HL-60/S4 treated with phorbol 12-myristate 13-acetate at 8.2 ng/mL for 4 days and 3 days (cell line): ENCODE data around the gene ADCY1.

Experiments
- in situ Hi-C: fragments of 300-500 bp; cut with MboI; formaldehyde crosslinking; loops from 2 replicates; pipeline ENCODE4 v1.15.0; 2022; ENCODE audit warnings: low sequenced_read_pairs

The ADCY1 gene

DNA sequence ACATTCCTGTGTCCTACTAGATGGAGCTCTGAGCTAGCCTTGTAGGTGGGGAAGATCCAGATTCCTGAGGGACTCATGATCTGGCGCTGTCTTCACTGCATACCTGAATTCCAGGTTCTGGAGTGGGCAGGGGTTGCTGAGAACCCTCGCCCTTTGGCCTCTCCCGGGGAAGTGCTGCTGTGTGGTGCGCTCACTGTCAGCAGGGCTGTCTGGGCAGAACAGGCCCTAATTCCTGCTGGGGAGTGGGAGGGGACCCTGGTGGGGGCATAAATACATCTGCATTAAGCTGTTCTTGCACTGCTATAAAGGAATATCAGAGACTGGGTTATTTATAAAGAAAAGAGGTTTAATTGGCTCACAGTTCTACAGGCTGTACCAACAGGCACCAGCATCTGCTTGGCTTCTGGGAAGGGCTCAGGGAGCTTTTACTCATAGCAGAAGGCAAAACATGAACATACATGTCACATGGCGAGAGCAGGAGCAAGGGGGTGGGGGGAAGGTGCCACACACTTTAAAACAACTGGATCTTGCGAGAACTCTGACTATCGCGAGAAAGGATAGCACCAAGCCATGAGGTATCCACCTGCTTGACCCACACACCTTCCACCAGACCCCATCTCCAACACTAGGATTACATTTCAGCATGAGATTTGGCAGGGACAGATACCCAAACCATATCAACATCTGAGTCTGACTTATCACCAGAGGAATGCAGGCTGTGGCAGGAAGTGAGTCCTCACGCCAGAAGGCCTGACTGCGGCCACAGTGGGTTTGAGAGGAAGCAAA is 115.0 kb downstream of the ADCY1 start:
- in situ Hi-C loops = no loop called here

DNA sequence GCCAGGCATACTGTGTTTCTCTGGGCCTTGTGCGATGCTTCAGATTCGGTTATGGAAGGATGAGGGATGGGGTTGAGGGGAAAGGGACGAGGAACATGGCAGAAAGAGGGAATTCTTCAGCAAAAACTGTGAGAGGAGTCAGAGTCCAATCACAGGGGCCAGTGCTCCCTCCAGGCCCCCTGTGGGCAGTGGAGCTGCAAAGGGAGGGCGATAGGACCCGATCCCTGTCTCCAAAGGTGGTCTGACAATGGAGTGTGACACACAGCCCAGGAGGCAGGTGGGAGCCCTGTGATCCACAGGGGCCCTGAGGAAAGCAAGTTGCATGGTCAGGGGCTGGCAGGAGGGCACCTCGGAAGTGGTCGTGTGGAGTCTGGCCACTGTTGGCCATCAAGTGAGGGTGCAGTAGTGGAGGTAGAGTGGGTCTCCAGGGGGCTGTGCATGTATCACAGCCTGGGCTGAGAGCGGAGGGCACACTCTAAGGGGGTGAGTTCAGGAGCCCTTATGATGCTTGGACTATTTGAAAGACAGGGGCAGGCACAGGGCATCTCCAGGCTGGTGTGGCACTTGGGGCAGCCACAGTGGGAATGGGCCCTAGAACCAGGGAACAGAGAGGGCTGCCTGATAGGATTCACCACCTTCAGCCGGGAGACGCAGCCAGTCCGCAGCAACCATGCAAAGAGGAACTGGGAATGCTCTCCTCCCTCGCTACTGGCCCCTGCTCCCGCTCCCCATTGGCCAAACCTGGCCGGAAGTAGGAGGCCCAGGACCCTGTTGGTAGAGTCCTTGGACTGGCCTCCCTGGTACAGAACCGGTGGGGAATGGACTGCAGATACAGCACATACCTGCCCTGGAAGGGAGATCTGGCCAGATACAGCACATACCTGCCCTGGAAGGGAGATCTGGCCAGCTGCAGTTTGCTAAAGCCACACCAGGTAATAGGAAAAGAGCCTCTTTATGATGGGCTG is 115.9 kb downstream of the ADCY1 start:
- in situ Hi-C loops = no loop called here

DNA sequence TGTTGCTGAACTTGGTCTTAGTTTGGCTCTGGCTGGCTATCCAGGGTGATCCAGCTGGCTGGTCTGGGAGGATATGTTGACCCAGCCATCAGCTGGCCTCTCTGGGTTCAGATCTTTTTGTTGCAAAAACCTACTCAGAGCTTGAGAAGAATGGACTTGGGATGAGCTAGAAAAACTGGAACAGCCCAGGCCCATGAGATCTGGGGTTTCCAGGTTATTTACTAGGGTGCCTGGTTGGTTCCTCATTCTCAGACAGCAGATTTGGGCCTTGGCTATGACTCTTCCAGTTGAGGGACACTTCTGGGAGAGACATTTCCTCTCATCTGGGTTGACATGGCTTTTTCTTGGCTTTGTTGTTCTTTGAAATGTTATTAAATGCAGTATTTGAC is 116.6 kb downstream of the ADCY1 start:
- in situ Hi-C loops = no loop called here

DNA sequence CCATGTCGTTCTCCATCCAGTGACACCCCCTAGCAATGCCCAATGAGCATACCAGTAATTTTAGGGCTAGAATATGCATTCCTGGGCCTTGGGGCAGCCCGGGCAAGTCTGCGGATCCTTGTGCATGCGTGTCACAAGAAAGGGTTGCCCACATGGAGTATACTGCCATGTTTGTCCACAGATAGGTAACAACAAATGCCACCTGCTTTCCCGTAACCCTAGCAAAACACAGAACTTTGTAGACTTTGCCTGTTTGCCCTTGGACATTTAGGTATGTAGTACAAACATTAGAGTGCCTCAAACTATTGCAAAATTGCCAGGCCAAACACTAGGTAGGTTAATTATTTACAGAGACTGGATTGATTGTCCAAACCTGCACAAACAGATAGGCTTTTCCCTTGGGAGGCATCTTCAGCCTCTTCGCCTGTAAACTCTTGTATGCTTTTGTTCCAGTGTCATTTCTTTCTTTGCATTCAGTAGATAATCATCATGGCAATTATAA is 117.0 kb downstream of the ADCY1 start:
- in situ Hi-C loops = no loop called here

DNA sequence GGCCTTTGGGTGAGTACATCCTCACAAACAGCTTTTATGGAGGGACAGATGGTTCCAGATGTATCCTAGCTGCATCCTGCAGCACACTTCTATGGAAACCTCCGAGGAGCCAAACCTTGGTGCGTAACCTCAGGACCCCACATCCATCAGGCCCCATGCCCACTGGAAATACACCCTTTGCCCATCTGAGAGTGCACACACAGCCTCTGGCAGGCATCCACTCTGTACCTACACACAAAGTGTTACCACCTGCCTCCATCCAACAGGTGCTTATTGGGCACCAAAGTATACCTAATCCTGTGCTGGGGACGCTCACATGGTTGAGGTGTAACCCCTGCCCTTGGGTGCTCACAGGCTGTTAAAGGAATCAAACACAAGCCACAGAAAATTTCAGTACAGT is 117.9 kb downstream of the ADCY1 start:
- in situ Hi-C loops = no loop called here

DNA sequence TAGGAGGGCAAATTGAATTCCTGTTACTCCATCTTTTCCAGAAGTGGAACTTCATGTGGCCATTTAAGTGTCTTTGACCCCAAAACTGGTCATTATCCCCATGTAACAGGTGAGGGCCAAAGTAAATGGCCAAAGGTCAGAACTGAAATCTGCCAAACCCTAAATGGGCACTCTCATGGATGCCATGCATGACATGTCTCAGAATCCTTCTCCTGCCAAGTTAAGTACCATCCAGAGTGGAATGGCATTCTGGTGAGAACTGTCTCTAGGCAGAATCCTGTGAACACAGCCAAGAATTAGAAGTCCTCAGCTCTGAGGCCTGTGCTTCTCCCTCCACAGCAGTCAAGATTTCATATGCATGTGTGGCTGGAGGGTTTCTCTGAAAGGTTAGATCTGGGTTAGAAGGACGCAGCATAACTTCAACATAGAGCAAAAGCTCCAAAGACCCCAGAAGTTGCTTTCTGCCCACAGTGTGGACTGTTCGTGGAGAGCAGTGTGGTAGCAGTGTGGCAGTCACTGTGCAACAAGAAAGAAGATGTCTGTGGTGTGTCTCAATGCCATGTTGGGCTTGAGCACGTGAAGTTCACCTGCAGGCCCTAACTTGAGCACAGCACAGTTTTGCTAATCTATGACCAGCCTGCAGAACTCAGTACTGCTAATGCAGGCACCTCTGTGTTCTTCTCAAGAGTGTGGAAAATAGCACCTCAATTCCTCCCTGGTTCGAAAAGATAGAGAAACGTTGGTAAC is 121.3 kb downstream of the ADCY1 start:
- in situ Hi-C loops = no loop called here

DNA sequence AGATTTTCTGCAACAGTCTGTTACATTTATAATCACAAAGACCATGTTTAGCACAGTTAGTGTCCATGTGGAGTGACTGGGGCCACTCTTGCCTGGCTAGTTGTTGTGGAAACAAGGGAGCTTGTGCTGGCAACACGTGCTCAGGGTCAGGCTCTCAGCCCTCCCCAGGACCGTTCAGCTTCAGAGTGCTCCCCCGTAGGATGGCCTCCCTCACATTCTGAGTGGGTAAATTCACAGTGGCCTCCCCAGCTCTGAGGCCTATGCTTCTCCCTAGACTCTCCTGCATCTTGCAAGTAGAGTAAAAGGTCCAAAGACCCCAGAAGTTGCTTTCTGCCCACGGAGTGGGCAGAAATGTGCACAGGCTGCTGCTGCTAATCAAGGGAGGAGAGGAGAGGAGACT is 122.3 kb downstream of the ADCY1 start:
- in situ Hi-C loops = no loop called here

DNA sequence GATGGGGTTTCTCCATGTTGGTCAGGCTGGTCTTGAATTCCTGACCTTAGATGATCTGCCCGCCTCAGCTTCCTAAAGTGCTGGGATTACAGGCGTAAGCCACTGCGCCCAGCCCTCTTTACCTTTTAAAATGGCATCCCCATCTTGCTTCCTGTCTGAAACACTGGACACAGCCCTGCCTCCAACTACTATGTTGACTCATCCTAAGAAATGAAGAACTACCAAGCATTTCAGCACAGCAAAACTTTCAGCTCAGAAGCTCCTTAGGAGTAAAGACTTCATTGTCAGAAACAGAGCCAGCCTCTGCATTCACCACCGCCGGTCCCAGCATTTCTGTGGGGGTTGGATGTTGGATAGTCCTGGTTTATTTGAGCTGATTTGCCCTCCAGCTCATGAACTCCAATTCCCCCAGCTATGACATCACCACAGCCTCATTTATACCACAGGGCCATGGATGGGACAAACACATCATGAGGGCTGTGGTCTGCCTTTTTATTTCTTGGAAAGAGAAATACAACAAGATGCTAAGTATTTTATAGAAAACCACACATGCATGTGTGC is 123.5 kb downstream of the ADCY1 start:
- in situ Hi-C loops = no loop called here

DNA sequence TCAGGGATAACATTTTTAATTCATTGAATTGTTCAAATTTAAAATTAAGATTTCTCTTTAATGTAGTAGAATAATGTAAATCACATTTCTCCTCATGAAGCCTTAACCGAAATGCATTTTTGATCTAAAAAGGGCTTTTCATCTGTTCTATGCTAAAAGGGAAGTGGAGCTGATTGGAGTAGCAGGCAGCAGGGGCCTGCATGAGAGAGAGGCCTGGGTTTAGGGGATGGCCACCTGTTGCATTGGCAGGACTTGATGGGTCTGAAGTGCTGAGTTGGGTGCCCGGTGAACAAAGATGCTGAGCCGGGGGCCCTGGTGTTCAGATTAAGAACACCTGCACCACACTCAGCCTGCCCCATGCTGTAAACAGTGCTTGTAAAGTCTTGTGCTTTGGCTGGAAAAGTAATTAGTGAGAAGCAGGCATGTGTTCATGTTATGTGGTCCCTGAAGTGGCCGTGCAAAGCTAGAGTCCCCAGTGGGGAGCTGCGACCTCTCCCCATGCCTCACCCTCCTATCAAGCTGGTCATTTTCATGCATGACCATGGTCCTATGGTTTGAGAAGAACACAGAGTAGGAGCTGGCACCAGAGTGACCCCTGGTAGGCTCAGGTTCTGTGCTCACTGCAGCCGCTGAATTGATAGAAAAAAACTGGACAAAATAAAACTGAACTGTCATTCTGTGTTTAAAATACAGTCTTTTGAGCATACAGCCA is 124.3 kb downstream of the ADCY1 start:
- in situ Hi-C loops = no loop called here

DNA sequence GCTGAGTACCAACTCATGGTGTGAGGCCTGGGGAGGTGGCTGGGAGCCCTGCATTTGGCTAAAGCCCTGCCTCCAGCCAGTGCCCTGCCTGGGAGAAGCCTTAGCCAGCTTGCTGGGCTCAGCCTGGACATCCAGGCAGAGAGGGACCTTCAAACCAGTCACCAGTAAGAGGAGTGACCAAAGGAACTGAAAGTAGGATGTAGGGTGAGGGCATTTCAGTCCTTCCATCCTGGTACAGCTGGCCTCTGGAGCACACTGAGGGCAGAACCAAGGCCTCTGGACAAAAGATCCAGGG is 124.8 kb downstream of the ADCY1 start:
- in situ Hi-C loops = no loop called here

DNA sequence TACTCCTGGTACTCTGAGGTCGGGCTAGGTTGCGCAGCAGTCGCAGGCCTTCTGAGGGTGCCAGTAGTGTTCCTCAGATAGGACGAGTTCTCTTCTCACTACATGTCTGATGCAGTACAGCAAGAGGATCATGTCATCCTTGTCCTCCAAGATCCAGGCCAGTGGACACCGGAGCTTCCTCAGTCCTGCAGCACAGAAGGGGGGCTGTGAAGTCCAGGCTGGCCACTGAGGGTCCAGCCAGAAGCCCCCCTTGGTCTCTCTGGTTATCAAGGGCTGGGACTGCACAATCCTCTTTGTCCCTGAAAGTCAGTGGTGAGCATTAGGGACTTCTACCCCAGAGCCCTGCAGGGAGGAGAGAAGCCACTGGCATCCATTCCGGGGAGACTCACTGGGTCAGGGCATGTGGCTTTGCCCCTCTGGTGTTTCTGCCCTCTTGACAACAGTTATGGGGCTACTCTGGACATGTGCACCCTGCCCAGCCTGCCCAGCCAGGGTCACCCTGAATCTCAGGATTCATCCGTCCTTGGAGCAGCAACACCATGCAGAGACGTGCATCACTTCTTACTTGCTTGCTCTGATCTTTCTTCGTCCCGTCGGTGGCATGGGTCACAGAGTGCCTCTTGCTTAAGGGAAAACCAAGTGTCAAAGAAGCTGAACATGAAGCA is 125.7 kb downstream of the ADCY1 start:
- in situ Hi-C loops = no loop called here

DNA sequence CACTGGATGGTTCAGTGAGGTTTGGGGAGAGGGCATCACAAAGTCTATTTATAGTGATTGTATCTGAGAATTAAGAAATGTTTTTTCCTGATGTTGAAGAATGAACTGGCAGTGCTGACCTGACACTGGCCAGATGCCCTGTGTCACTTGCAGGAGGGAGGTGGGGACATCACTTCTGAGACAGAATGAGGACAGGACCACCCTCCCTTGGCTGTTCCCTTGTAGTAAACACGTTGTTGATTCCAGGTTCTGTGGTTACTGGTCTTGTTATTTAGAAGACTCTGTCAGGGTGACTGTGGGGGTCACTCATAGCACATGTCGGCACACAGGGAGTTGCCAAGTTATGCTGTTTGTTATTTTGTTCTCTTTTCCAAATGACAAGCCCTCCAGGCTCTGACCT is 126.4 kb downstream of the ADCY1 start:
- in situ Hi-C loops = no loop called here

DNA sequence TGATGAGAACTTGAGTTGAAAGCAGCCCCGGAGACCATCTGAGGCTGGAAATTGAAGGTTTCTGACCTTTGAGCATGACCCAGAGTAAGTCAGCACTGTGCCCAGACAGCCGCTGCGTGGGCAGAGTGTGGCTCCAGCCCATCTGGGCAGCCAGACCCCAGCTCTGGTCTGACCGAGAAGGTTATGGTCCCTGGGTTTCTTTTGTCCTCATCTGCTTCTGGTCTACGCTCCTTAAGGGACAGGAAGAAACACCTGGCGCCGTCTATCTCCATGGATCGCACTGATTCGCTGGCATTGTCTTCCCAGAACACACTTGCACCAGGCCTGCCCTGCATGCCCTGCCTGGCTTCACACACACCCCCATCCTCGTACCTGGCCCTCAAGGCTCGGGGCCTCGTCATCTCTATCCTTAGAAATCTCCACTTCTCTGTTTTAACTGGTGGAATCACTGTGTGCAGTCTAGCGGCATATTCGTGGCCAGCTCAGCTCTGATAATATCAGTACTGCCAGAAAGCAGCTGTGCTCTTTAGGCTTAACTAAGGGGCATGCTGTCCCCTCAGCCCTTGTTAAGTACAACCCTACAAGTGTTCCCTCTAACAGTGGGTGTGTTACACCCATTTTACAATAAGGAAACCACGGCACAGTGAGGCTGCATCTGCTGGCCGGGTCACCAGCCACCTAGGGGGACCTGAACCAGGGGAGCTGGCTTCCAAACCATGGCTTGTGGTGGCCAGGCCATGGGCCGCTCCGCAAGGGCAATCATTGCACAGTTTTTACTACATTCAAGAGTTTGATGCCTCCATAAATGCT is 127.7 kb downstream of the ADCY1 start:
- in situ Hi-C loops = no loop called here

DNA sequence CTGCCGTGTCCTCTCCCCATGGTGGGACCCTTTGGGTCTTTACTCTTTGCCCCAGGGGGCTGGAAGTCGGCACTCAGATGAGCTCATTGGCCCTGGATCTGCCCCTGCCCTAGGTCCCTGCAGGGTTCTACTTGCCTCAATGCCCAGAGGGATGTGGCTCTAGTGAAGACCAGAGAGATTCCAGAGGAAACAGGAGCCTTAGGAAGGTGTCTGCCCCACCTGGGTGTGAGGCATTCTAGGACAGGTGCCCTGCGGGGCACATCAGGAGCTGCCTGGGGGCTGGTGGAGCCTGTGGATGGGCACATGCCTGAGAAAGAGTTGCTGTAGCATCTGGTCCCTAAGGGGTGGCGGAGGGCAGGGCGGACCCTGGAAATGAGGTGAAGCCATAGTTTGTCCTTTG is 128.6 kb downstream of the ADCY1 start:
- in situ Hi-C loops = no loop called here

DNA sequence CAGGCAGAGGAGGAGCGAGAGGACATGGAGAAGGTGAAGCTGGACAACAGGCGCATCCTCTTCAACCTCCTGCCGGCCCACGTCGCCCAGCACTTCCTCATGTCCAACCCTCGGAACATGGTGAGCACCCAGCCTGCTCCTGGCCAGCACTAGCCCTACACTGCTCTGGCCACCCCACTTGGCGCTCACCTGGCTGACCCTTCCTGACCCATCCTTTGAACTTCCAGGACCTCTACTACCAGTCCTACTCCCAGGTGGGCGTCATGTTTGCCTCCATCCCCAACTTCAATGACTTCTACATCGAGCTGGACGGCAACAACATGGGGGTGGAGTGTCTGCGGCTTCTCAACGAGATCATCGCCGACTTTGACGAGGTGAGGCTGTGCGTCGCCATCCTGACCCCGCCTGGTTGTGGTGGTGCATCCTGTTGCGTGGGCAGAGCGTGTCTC is 129.2 kb downstream of the ADCY1 start:
- in situ Hi-C loops = no loop called here

DNA sequence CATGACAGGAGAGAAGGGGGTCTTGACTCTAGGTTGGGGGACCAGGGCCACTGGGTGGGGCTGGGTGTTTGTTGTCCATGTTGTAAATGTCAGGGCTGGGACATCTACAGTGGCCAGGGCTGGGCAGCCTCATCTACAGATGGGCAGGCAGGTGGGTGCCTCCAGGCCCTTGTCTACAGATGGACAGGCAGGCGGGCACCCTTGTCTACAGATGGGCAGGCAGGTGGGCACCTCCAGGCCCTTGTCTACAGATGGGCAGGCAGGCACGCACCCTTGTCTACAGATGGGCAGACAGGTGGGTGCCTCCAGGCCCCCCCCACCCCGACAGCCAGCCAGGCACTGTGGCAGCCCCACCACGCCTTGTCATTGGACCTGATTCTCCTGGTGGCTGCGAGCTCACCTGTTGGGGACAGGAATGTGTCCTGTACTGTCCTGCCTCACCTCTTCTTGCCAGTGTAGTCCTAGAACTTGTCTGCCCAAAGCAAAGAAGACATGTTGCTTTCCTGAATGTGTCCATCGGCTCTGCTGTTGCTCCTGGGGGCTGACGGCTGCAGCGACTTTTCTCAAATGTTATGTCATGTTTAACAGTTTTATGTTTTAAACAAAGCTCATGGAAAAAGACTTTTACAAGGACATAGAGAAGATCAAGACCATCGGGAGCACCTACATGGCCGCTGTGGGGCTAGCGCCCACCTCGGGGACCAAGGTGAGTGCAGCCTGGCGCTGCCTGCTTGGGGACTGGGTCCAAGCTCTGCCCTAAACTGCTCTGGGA is 129.9 kb downstream of the ADCY1 start:
- in situ Hi-C loops = no loop called here

DNA sequence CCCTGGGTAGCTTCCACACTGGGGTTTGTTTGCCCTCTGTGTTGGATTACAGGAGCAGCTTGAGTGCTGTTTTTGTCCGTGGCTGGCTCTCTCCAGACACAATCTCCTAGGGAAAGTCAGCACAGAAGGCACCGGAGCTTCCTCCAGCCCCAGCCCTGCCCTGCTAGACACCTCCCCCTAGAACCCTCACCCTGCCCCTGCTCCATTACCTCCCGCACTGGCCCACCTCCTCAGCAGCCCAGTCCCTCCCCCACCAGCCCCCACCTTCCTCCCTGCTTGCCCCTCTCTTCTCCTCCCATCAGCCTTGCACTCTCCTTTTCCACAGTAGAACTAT is 130.5 kb downstream of the ADCY1 start:
- in situ Hi-C loops = no loop called here
